WTC11 (cell line): ENCODE measurements around the gene LRRN3. TPM values are rescaled to one million over a fixed set of nuclear protein-coding genes. Genes with fewer than 3 reads are reported as not detected.
A peak's percentile ranks its signal among the peaks of the same experiment; 100 is the strongest.

ENCODE experiments used
- ATAC-seq: fragments of 200-7000 bp; cut with Tn5 transposase; 2 replicates; pipeline ENCODE4 v1.10.0; 2021; ENCODE audit warnings: mild to moderate bottlenecking, moderate library complexity
- CTCF ChIA-PET: fragments of 300-600 bp; sonication (Branson Sonifier 250); formaldehyde crosslinking; loops from one replicate; lab custom pipeline; 2021; ENCODE audit warnings: antibody characterized with exemption; lab: Charles Lee
- POLR2A ChIA-PET: fragments of 350-600 bp; sonication (Branson Sonifier 250); formaldehyde crosslinking; loops from one replicate; lab custom pipeline; 2021; ENCODE audit warnings: antibody characterized with exemption; lab: Charles Lee
- DNase-seq: peaks from one replicate; pipeline ENCODE4 v3.0.0; 2021; ENCODE audit warnings: low spot score
- H3K27ac Mint-ChIP-seq: 2 replicates; pipeline ENCODE4 v1.8.0; 2021; ENCODE audit warnings: mixed read lengths
- H3K27me3 Mint-ChIP-seq: 2 replicates; pipeline ENCODE4 v1.8.0; 2021; ENCODE audit warnings: low read depth, mild to moderate bottlenecking, moderate library complexity, mixed read lengths
- H3K36me3 Mint-ChIP-seq: 2 replicates; pipeline ENCODE4 v1.8.0; 2021; ENCODE audit warnings: mixed read lengths
- H3K4me1 Mint-ChIP-seq: 2 replicates; pipeline ENCODE4 v1.8.0; 2022; ENCODE audit warnings: mixed read lengths
- H3K4me3 Mint-ChIP-seq: 2 replicates; pipeline ENCODE4 v1.8.0; 2021; ENCODE audit warnings: mild to moderate bottlenecking, moderate library complexity, mixed read lengths
- H3K9me3 Mint-ChIP-seq: 2 replicates; pipeline ENCODE4 v1.8.0; 2021; ENCODE audit warnings: mixed read lengths
- ATF2 ChIP-seq: sonication (generic); formaldehyde crosslinking; IDR thresholded peaks from 2 replicates; pipeline ENCODE4 v1.8.1; 2022; ENCODE audit warnings: low read depth, missing genetic modification reagents, borderline replicate concordance
- ATF3 ChIP-seq: sonication (generic); formaldehyde crosslinking; conservative IDR thresholded peaks from 2 replicates; pipeline ENCODE4 v1.8.1; 2022; ENCODE audit warnings: mild to moderate bottlenecking, missing genetic modification reagents
- CDX4 ChIP-seq: fragments of 250-450 bp; sonication (Bioruptor Pico); IDR thresholded peaks from 2 replicates; pipeline ENCODE4 v1.9.0; 2021; ENCODE audit warnings: moderate library complexity, mild to moderate bottlenecking, inconsistent platforms, borderline replicate concordance
- CTCF ChIP-seq: fragments of 200-600 bp; IDR thresholded peaks from 2 replicates; pipeline ENCODE4 v1.8.0; 2022; ENCODE audit warnings: antibody characterized with exemption
- ERG ChIP-seq: fragments of 250-450 bp; sonication (Bioruptor Pico); IDR thresholded peaks from 2 replicates; pipeline ENCODE4 v1.8.0; 2021; ENCODE audit warnings: mild to moderate bottlenecking
- ESRRA ChIP-seq: sonication (generic); formaldehyde crosslinking; IDR thresholded peaks from 2 replicates; pipeline ENCODE4 v1.8.1; 2022; ENCODE audit warnings: mild to moderate bottlenecking, missing genetic modification reagents, borderline replicate concordance
- FOXJ3 ChIP-seq: sonication (generic); formaldehyde crosslinking; IDR thresholded peaks from 2 replicates; pipeline ENCODE4 v1.9.0; 2021; ENCODE audit warnings: missing genetic modification reagents, mild to moderate bottlenecking, borderline replicate concordance
- FOXP1 ChIP-seq: sonication (generic); formaldehyde crosslinking; IDR thresholded peaks from 2 replicates; pipeline ENCODE4 v1.8.0; 2022; ENCODE audit warnings: missing genetic modification reagents, mild to moderate bottlenecking, moderate library complexity, borderline replicate concordance
- MLX ChIP-seq: sonication (generic); formaldehyde crosslinking; IDR thresholded peaks from 2 replicates; pipeline ENCODE4 v1.8.1; 2023; ENCODE audit warnings: mild to moderate bottlenecking, missing genetic modification reagents, moderate library complexity
- OVOL2 ChIP-seq: fragments of 250-450 bp; sonication (Bioruptor Pico); IDR thresholded peaks from 2 replicates; pipeline ENCODE4 v1.9.0; 2021; ENCODE audit warnings: mild to moderate bottlenecking, borderline replicate concordance
- ZNF121 ChIP-seq: sonication (generic); formaldehyde crosslinking; IDR thresholded peaks from 2 replicates; pipeline ENCODE4 v1.8.0; 2023; ENCODE audit warnings: missing genetic modification reagents
- ZNF263 ChIP-seq: sonication (generic); formaldehyde crosslinking; IDR thresholded peaks from 2 replicates; pipeline ENCODE4 v1.8.1; 2022; ENCODE audit warnings: low read depth, mild to moderate bottlenecking, moderate library complexity, missing genetic modification reagents
- ZNF512 ChIP-seq: sonication (generic); formaldehyde crosslinking; IDR thresholded peaks from 2 replicates; pipeline ENCODE4 v1.8.1; 2022; ENCODE audit warnings: missing genetic modification reagents, borderline replicate concordance
- ZNF532 ChIP-seq: fragments of 250-450 bp; sonication (Bioruptor Pico); IDR thresholded peaks from 2 replicates; pipeline ENCODE4 v1.9.0; 2021; ENCODE audit warnings: mild to moderate bottlenecking, borderline replicate concordance
- ZNF671 ChIP-seq: fragments of 250-450 bp; sonication (Bioruptor Pico); IDR thresholded peaks from 2 replicates; pipeline ENCODE4 v1.8.0; 2021; ENCODE audit warnings: mild to moderate bottlenecking
- total RNA-seq: library from RNA; stranded (reverse); gene quantifications from 3 replicates; pipeline ENCODE4 v1.2.3, GENCODE V29; 2021

LRRN3 gene
- total RNA-seq, 1 experiment from 2014 or later, result 0.70 TPM

- DNase-seq (no peak), ATAC-seq (peak; percentile 72)
- H3K36me3 Mint-ChIP-seq, result no peaks in the 10 kb centered on the region
- CTCF ChIA-PET, result interaction anchor here (1.5 kb wide), 1 partner anchor 16 kb away, joined by 6 read pairs; no protein-coding TSS in a partner anchor
- no peak overlapping the region for H3K4me3 Mint-ChIP-seq
- POLR2A ChIA-PET, result no interaction called here
- H3K9me3 Mint-ChIP-seq, result peaks cover 5% of the 10 kb centered on the region
- TF ChIP-seq ZNF263 (CRISPR knock-in tag) (no peak), FOXJ3 (CRISPR knock-in tag) (no peak), ZNF532 (CRISPR knock-in tag) (no peak), ATF2 (CRISPR knock-in tag) (no peak), ESRRA (CRISPR knock-in tag) (no peak), ERG (CRISPR knock-in tag) (no peak), MLX (no peak), CTCF (no peak), ATF3 (CRISPR knock-in tag) (no peak), ZNF671 (CRISPR knock-in tag) (no peak), FOXP1 (CRISPR knock-in tag) (no peak), CDX4 (CRISPR knock-in tag) (no peak), OVOL2 (no peak), ZNF512 (no peak), ZNF121 (CRISPR knock-in tag) (no peak)
- peaks cover 23% of the 10 kb centered on the region for H3K4me1 Mint-ChIP-seq
- H3K27me3 Mint-ChIP-seq, result no peaks in the 10 kb centered on the region
- peak overlapping the region; percentile 81; the same call in 1 of the 2 replicates for H3K27ac Mint-ChIP-seq
Measured at GRCh38 chr7:111082351-111082750, 8.6 kb upstream of the LRRN3 start.
